GM23248 (cell line): Measurements from ENCODE around the gene GPD1L. TPM values are rescaled to one million over a fixed set of nuclear protein-coding genes. Genes with fewer than 3 reads are reported as not detected.
"Not testable (repeated sequence)": the region's sequence is repeated elsewhere in the genome, so short reads cannot be mapped to it uniquely, and the experiment has no call there.

Experiments used
- DNase-seq: peaks from one replicate; pipeline ENCODE4 v3.0.0-alpha.2; 2015
- H2AFZ ChIP-seq: fragments of 200-600 bp; sonication (generic); 2 replicates; pipeline ENCODE4 v1.6.1; 2016; ENCODE audit warnings: antibody characterized with exemption
- H3F3A ChIP-seq: fragments of 200-600 bp; sonication (generic); 2 replicates; pipeline ENCODE4 v1.6.1; 2016; ENCODE audit warnings: mild to moderate bottlenecking, antibody characterized with exemption, mixed run types; ENCODE audit not compliant: insufficient read depth
- H3K27ac ChIP-seq: fragments of 200-600 bp; sonication (generic); 2 replicates; pipeline ENCODE4 v1.5.1; 2016; ENCODE audit warnings: mild to moderate bottlenecking
- H3K27me3 ChIP-seq: fragments of 200-600 bp; sonication (generic); replicated peaks from 2 replicates; pipeline ENCODE4 v1.6.1; 2016; ENCODE audit warnings: mild to moderate bottlenecking; ENCODE audit not compliant: insufficient read depth
- H3K36me3 ChIP-seq: fragments of 200-600 bp; sonication (generic); 2 replicates; pipeline ENCODE4 v1.6.1; 2016; ENCODE audit warnings: low read depth, mild to moderate bottlenecking
- H3K4me1 ChIP-seq: fragments of 200-600 bp; sonication (generic); 2 replicates; pipeline ENCODE4 v1.6.1; 2016; ENCODE audit warnings: mild to moderate bottlenecking; ENCODE audit not compliant: insufficient read depth
- H3K4me2 ChIP-seq: fragments of 200-600 bp; sonication (generic); one replicate; pipeline ENCODE4 v1.6.1; 2016; ENCODE audit warnings: mild to moderate bottlenecking; ENCODE audit not compliant: unreplicated experiment
- H3K4me3 ChIP-seq: fragments of 200-600 bp; sonication (generic); 2 replicates; pipeline ENCODE4 v1.5.1; 2016; ENCODE audit warnings: mild to moderate bottlenecking
- H3K79me2 ChIP-seq: fragments of 200-600 bp; sonication (generic); 2 replicates; pipeline ENCODE4 v1.6.1; 2016; ENCODE audit warnings: mild to moderate bottlenecking; ENCODE audit not compliant: insufficient read depth
- H3K9ac ChIP-seq: fragments of 200-600 bp; sonication (generic); 2 replicates; pipeline ENCODE4 v1.6.1; 2016; ENCODE audit warnings: mild to moderate bottlenecking
- H3K9me2 ChIP-seq: fragments of 200-600 bp; sonication (generic); 2 replicates; pipeline ENCODE4 v1.6.1; 2016; ENCODE audit warnings: mixed run types, mild to moderate bottlenecking, moderate library complexity; ENCODE audit not compliant: insufficient read depth
- H3K9me3 ChIP-seq: fragments of 200-600 bp; sonication (generic); one replicate; pipeline ENCODE4 v1.6.1; 2017; ENCODE audit warnings: low read depth
- H4K20me1 ChIP-seq: fragments of 200-600 bp; sonication (generic); 2 replicates; pipeline ENCODE4 v1.6.0; 2016; ENCODE audit not compliant: insufficient read depth
- EZH2 ChIP-seq: fragments of 200-600 bp; sonication (generic); IDR thresholded peaks from 2 replicates; pipeline ENCODE4 v1.6.1; 2018; ENCODE audit warnings: antibody characterized with exemption, mild to moderate bottlenecking; ENCODE audit not compliant: insufficient read depth, poor library complexity, severe bottlenecking
- EZH2phosphoT487 ChIP-seq: fragments of 200-600 bp; sonication (generic); IDR thresholded peaks from 2 replicates; pipeline ENCODE4 v1.6.1; 2018; ENCODE audit warnings: antibody characterized with exemption, moderate library complexity, mild to moderate bottlenecking, low read depth; ENCODE audit not compliant: insufficient read depth
- WGBS, 2 experiments: methylation state at CpG; one replicate each; pipeline ENCODE4 v1.1.6; 2015 to 2017; ENCODE audit warnings: low lambda C conversion rate in 2 of 2, low coverage in 1 of 2; ENCODE audit errors: missing lambda C conversion rate in 2 of 2; 5-methylcytosine and 5-hydroxymethylcytosine counted together
- in situ Hi-C: fragments of 300-500 bp; cut with MboI; formaldehyde crosslinking; loops from 2 replicates; pipeline ENCODE4 v1.15.0; 2020
- polyA plus RNA-seq: library from polyadenylated mRNA; unstranded; fragments of >200 nt; fragmentation: Nextera tagmentation; extraction: Ambion mirVana; gene quantifications from 2 replicates; pipeline ENCODE4 v1.2.1, GENCODE V29; 2016
- total RNA-seq: library from RNA; depleted of rRNA; stranded (reverse); fragments of >200 nt; shearing (Covaris generic); gene quantifications from 2 replicates; pipeline ENCODE4 v1.2.3, GENCODE V29; 2014

The GPD1L gene
- total and polyA plus RNA-seq, 2 experiments from 2014 or later = 2.4 to 3.5 TPM

- H3K4me3 ChIP-seq = no peak overlapping the region
- in situ Hi-C loops = no loop called here
- no peak for DNase-seq
- H2AFZ ChIP-seq = no peak overlapping the region
- no peaks in the 10 kb centered on the region for H3K9me3 ChIP-seq
- no peaks in the 10 kb centered on the region for H4K20me1 ChIP-seq
- no peaks in the 10 kb centered on the region for H3K9me2 ChIP-seq
- no peaks in the 10 kb centered on the region for H3K4me1 ChIP-seq
- H3K9ac ChIP-seq = no peak overlapping the region
- H3F3A ChIP-seq = no peaks in the 10 kb centered on the region
- 62 to 64% methylated on average over 6 of the region's 6 CpGs for WGBS, 2 experiments
- TF ChIP-seq EZH2 (no peak), EZH2phosphoT487 (no peak)
- H3K4me2 ChIP-seq = no peak overlapping the region
- H3K79me2 ChIP-seq = no peaks in the 10 kb centered on the region
- no peaks in the 10 kb centered on the region for H3K36me3 ChIP-seq
- no peak overlapping the region for H3K27ac ChIP-seq
- peaks cover 72% of the 10 kb centered on the region for H3K27me3 ChIP-seq
These were observed 75.4 kb downstream of the GPD1L start for GRCh38 chr3:32181796-32182195.

GRCh38 chr3:32184187-32184730 is 77.8 kb downstream of the GPD1L start:
- TF ChIP-seq EZH2 (no peak), EZH2phosphoT487 (peak; percentile 95)
- in situ Hi-C loops = no loop called here

GRCh38 chr3:32186097-32186496 is 79.7 kb downstream of the GPD1L start:
- no peak overlapping the region for H3K4me3 ChIP-seq
- H3K27ac ChIP-seq = no peak overlapping the region
- in situ Hi-C loops = no loop called here
- no peaks in the 10 kb centered on the region for H3F3A ChIP-seq
- TF ChIP-seq EZH2 (no peak), EZH2phosphoT487 (no peak)
- H4K20me1 ChIP-seq = no peaks in the 10 kb centered on the region
- no peak overlapping the region for H2AFZ ChIP-seq
- WGBS, 2 experiments = 51% methylated on average over 4 of the region's 4 CpGs
- DNase-seq = no peak
- H3K9me3 ChIP-seq = no peaks in the 10 kb centered on the region
- no peaks in the 10 kb centered on the region for H3K4me1 ChIP-seq
- H3K9ac ChIP-seq = no peak overlapping the region
- no peaks in the 10 kb centered on the region for H3K36me3 ChIP-seq
- no peaks in the 10 kb centered on the region for H3K79me2 ChIP-seq
- no peak overlapping the region for H3K4me2 ChIP-seq
- peaks cover 73% of the 10 kb centered on the region for H3K27me3 ChIP-seq
- no peaks in the 10 kb centered on the region for H3K9me2 ChIP-seq

More at GRCh38 chr3:32184187-32184730, 77.8 kb downstream of the GPD1L start:
- Histone ChIP-seq H3K79me2 (no peaks in the 10 kb centered on the region), H3K36me3 (no peaks in the 10 kb centered on the region), H3K27me3 (peaks cover 74% of the 10 kb centered on the region), H4K20me1 (no peaks in the 10 kb centered on the region), H3K9me3 (no peaks in the 10 kb centered on the region), H3F3A (no peaks in the 10 kb centered on the region), H3K27ac (no peak overlapping the region), H3K9me2 (no peaks in the 10 kb centered on the region), H3K9ac (no peak overlapping the region), H3K4me3 (no peak overlapping the region), H3K4me2 (peak overlapping the region; percentile 25), H3K4me1 (no peaks in the 10 kb centered on the region), H2AFZ (no peak overlapping the region)
- peak; percentile 62 for DNase-seq
- 1 to 4% methylated on average over 3 of the region's 3 CpGs for WGBS, 2 experiments

DNA sequence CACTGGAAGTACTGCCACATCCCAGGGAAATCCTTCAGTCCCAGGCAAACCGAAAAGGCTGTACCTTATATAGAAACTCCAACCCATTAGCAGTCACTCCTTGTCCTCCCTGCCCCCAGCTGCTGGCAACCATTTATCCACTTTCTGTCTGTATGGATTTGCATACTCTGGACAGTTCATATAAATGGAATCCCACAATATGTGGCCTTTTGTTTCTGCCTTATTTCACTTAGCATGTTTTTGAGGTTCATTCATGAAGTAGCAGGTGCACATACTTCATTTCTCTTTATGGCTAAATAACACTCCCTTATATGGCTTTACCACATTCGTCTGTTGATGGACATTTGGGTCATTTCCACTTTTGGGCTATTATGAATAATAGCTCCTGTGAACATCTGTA is 80.5 kb downstream of the GPD1L start:
- H3K4me3 ChIP-seq = no peak overlapping the region
- no peaks in the 10 kb centered on the region for H3K9me3 ChIP-seq
- H3K4me2 ChIP-seq = no peak overlapping the region
- H4K20me1 ChIP-seq = no peaks in the 10 kb centered on the region
- H3K36me3 ChIP-seq = no peaks in the 10 kb centered on the region
- no peaks in the 10 kb centered on the region for H3K79me2 ChIP-seq
- no peaks in the 10 kb centered on the region for H3F3A ChIP-seq
- no peak for DNase-seq
- TF ChIP-seq EZH2phosphoT487 = no peak
- no peak for TF ChIP-seq EZH2
- no peak overlapping the region for H2AFZ ChIP-seq
- H3K9ac ChIP-seq = no peak overlapping the region
- no peaks in the 10 kb centered on the region for H3K9me2 ChIP-seq
- in situ Hi-C loops = no loop called here
- no peaks in the 10 kb centered on the region for H3K4me1 ChIP-seq
- H3K27me3 ChIP-seq = peaks cover 65% of the 10 kb centered on the region
- WGBS, 2 experiments = 39 to 55% methylated on average over 2 of the region's 2 CpGs
- no peak overlapping the region for H3K27ac ChIP-seq

- Histone ChIP-seq H3K79me2 (no peaks in the 10 kb centered on the region), H3K4me3 (no peak overlapping the region), H3K9ac (no peak overlapping the region), H3K4me2 (no peak overlapping the region), H4K20me1 (no peaks in the 10 kb centered on the region), H3K27ac (no peak overlapping the region), H3K4me1 (no peaks in the 10 kb centered on the region), H3K36me3 (no peaks in the 10 kb centered on the region), H3K9me2 (no peaks in the 10 kb centered on the region), H2AFZ (no peak overlapping the region), H3F3A (no peaks in the 10 kb centered on the region), H3K9me3 (no peaks in the 10 kb centered on the region), H3K27me3 (peaks cover 61% of the 10 kb centered on the region)
- WGBS, 2 experiments = 25 to 26% methylated on average over 3 of the region's 3 CpGs
- no peak for TF ChIP-seq EZH2
- no peak for TF ChIP-seq EZH2phosphoT487
- DNase-seq = no peak
- in situ Hi-C loops = no loop called here
These were observed 83.3 kb downstream of the GPD1L start for GRCh38 chr3:32189693-32190092.

DNA sequence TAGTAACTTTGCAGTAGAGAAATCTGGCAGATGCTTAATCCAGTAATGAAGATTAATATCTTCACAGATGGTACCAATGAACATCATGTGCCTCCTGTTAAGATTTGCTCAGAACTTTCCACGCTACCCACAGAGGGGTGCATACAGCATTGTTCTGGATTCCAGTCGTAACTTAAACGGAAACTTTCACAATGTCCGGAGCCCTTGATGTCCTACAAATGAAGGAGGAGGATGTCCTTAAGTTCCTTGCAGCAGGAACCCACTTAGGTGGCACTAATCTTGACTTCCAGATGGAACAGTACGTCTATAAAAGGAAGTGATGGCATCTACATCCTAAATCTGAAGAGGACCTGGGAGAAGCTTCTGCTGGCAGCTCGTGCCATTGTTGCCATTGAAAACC is 84.1 kb downstream of the GPD1L start:
- H3K27ac ChIP-seq, H4K20me1 ChIP-seq, H3K79me2 ChIP-seq, H3K4me2 ChIP-seq, H3F3A ChIP-seq, in situ Hi-C loops, H3K4me1 ChIP-seq, DNase-seq, H3K36me3 ChIP-seq, H3K9me3 ChIP-seq, H2AFZ ChIP-seq, H3K4me3 ChIP-seq, H3K9ac ChIP-seq, H3K9me2 ChIP-seq: not testable (repeated sequence)
- 1 to 2% methylated on average over 6 of the region's 6 CpGs for WGBS, 2 experiments
- peaks cover 54% of the 10 kb centered on the region for H3K27me3 ChIP-seq
